DMS153 treated with DMSO at 0.1 percent for 48 hours (cell line): Measurements from ENCODE around the gene OR8H3.
A peak's percentile ranks its signal among the peaks of the same experiment; 100 is the strongest.
"Not testable (repeated sequence)": the region's sequence is repeated elsewhere in the genome, so short reads cannot be mapped to it uniquely, and the experiment has no call there.

Experiments
- DNase-seq: peaks from one replicate; lab custom pipeline; 2025; ENCODE audit not compliant: unreplicated experiment; lab: John Stamatoyannopoulos, UW

OR8H3 gene

GRCh38 chr11:56122073-56122472, at the start of gene OR8H3:
TSS of gene OR8H3 (plus strand) at chr11:56122373. CDS start at chr11:56122373, 0 bp downstream.
- no peak for DNase-seq

- peak; percentile 1 for DNase-seq
Measured at GRCh38 chr11:56089697-56090096, 32.5 kb upstream of the OR8H3 start.

- no peak for DNase-seq
Measured at GRCh38 chr11:56093008-56093407, 29.2 kb upstream of the OR8H3 start, which contains the start of gene OR8I2. TSS of gene OR8I2 (plus strand) at chr11:56093308. CDS start at chr11:56093308, 0 bp downstream.

- no peak for DNase-seq
Measured at GRCh38 chr11:56103210-56103737, 18.9 kb upstream of the OR8H3 start, which contains the start of gene OR8H2. TSS of gene OR8H2 (plus strand) at chr11:56103687. CDS start at chr11:56105043, 1,356 bp downstream.

GRCh38 chr11:56140151-56140661, 18.0 kb downstream of the OR8H3 start, which contains the start of gene OR8J3:
TSS of gene OR8J3 (minus strand) at chr11:56140201. CDS start at chr11:56137718, 2,483 bp downstream.
- no peak for DNase-seq

- DNase-seq, result not testable (repeated sequence)
Measured at GRCh38 chr11:56143681-56144080, 21.5 kb downstream of the OR8H3 start.

- DNase-seq, result no peak
Measured at GRCh38 chr11:56151376-56151775, 29.2 kb downstream of the OR8H3 start.

- DNase-seq, result no peak
Measured at GRCh38 chr11:56152333-56152732, 30.2 kb downstream of the OR8H3 start.

- DNase-seq, result no peak
Measured at GRCh38 chr11:56160217-56160616, 38.0 kb downstream of the OR8H3 start, which contains the start of gene OR8K5. TSS of gene OR8K5 (minus strand) at chr11:56160317. CDS start at chr11:56160317, 0 bp downstream.

- no peak for DNase-seq
Measured at GRCh38 chr11:56163804-56164203, 41.6 kb downstream of the OR8H3 start.

GRCh38 chr11:56172256-56172830, 50.2 kb downstream of the OR8H3 start:
- DNase-seq, result no peak
